A549 treated with AZD9567 at 1 μM for 4 hours (cell line): ENCODE data around the gene ZNF554. TPM values are rescaled to one million over a fixed set of nuclear protein-coding genes. Genes with fewer than 3 reads are reported as not detected.

Experiments used
- total RNA-seq: library from RNA; stranded (reverse); fragments of 200-300 nt; extraction: Qiagen RNA extraction; gene quantifications from 5 replicates; pipeline ENCODE4 v1.2.3, GENCODE V29; 2022; ENCODE audit not compliant: insufficient read depth

ZNF554 gene
- 0.87 to 1.3 TPM (median 1.1 TPM) in 5 replicates for total RNA-seq

DNA sequence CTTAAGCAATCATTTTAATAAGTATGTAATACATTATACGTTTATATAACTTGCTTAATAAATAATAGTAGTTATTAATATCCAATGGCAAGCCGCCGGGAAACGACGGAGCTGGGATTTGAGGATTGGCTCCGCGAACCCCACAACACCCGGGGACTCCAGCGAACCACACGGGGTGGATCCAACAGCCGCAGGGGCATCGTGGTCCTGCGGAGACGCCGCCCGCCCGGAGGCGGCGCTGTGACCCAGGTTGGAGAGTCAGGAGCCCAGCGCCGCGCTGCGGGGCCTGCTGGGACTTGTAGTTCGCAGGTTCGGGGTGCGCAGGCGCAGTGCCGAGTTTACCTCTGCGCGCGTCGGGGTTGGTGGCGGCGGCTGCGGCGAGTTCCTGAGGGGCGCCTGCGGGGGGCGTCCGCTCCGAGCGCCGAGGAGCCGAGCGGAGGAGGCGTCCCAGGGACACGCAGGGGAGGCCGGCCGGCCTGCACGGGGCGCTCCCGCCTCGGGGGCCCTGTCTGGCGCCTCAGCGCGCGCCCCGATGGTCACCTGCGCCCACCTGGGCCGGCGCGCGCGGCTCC lies at the start of gene ZNF554:
TSS of gene ZNF554 (plus strand) at position 329 of the 572 bp plus-strand sequence. CDS start at position 533, 204 bp downstream.

DNA sequence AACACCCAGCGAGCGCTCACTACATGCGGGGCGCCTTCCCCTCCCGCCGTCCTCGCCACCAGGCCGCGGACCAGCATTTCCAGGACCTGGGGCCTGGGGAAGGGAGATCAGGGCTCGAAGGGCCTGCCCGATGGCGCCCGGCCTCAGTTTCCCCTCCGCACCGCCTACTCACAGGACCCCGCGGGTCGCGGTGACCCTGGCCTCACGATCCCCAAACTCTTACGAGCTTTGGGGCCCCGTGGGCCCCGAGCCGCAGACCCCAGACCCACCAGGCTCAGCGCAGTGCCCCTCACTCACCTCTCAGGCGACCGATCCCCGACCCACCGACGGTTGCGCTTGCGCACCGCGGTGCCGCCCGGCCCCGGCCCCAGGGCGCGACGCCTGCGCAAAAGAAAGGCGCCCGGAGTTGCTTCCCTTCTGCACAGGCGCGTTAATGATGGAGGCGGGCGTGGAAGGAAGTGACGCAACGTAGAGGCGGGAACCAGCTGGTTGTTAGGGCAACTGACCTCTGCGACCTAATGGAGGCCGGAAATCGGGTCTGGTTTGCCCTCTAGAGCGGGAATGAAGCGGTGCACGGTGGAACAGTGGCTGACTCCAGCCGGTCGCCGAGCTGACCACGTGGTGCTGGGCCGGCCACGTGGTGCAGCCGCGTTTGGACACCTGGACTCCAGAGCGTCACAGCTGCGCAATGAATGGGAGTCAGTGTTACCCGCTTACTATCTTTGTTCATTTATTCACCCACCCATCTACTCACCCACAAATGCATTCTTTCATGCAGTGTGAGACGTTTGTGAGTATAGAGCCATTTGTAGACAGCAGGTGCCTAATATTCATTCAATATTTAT lies 36.5 kb upstream of the ZNF554 start, which contains the start of gene SGTA:
TSS of gene SGTA (minus strand) at position 338 of the 845 bp plus-strand sequence. CDS start 14,205 bp downstream, outside the sequence.

DNA sequence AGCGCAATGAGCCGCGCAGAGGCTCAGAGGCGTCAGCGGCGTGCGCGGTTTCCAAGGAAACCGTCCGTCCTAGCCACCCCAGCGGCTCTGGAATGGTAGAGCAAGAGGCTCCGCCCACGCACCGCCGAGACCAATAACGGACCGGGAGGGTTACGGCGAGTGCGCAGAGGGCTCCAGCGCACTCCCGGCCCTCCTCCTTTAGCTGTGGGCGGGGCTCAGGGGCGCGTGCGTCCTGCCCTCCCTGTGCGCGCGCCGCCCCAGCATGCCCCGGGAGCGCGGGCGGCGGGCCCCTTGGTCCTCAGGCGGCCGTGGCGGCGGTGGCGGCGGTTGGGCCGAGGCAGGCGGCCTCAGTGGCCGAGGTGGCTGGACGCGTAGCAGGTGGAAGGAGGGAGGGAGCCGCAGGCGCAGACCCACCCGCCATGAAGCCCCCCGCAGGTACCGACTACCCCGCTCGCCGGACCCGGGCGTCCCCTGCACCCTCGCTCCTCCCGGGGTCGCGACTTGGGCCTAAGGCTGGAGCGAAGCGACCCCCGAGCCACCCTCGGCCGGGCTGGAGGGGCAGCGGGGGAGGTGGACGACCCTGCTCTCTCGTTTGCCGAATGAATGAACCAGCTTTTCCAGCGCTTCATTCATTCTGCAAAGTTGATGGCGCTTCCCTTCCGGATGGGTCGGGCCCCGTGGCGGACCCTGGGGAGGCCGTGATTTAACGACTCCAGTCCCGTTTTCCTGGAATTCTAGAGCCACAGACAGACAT lies 34.2 kb upstream of the ZNF554 start, which contains the start of gene THOP1:
TSS of gene THOP1 (plus strand) at position 260 of the 754 bp plus-strand sequence. CDS start at position 420, 160 bp downstream.

DNA sequence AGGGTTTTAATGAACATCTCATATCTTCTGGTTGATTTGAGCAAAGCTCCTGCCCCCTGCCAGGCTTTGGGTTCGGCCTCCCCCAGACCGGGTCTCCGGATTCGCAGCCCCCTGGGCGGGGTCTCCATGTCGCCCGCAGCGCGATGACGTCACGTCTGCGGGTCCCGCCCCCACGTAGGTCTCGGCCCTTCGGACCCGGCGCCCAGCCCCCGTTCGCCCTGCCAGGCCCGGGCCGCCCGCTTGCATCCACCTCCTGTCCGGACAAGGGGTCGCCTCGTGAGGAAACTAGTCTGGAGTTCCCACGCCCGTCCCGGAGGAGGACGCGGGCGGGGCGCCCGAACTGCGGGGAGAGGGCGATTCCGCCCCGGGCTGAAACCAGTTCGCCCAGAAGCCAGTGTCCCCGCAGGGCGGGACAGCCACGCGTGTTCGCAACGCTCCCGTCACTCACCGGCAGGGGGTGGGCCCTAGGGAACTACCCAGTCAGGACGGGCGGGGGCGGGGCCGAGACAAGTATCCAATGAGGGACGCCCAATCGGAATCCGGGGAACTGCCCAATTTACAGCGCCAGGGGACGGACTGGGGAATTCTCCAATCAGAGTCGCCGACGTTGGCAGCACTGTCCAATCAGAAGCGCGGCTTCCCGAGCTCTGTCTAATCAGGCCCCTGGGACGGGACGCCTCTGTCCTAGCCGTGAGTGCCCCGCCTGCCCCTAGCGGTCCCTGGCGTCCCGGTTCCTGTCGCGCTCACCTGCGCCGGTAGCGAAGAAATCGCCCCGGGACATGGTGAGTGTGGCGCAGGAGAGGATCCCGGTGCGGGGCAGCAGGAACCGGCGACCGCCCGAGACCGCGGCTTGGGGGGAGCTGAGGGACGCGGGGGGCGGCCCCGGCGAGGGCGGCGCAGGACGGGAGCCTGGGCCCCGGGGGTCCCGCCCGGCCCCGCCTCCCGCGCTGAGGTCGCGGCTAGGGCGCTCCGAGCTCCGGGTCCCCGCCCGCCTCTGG lies 21.4 kb downstream of the ZNF554 start, which contains the start of gene ZNF555:
TSS of gene ZNF555 (plus strand) at position 682 of the 998 bp plus-strand sequence. CDS start at position 780, 98 bp downstream.

DNA sequence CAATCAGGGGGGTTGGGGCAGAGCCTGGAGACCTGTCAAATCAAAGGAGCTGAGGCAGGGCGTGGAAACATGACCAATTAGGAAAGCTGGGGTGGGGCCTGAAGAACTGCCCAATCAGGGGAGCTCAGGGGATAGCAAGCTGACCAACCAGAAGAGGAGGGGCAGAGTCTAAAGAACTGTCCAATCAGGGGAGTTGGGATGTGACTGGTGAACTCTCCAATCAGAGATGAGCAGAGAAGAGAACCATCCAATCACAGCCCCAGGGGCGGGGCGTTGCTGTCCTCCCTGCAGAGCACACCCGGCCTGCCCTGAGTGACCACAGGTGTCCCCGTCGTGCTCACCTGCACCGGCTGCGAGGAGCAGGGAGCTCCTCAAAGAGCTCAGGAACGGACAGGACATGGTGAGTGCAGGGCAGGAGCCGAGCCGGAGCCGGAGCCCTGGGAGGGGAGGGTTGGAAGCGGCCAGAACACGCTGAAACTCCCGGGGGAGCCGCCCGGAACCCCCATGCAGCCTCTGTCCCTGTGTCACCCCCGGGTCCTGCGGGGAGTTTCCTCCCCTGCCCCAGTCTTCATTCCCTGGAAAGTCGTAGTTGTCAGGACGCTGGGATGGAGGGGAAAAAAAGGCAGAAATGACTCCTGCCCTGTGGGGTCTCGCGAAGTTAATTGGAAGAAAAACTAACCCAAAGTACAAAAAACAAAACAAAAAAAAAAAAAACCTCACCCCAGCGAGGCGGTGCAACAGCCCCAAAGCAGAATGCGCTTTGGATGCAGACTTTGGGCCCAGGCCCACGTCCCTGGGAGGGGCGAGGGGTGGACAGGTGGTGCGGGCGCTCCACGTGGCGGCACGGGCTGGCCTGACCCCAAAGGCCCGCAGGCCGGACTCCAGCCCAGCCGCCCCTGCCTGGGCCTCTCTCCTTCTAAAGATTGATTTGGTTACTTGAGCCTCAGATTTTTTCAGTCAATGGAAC lies 47.6 kb downstream of the ZNF554 start, which contains the start of gene ZNF556:
TSS of gene ZNF556 (plus strand) at position 311 of the 967 bp plus-strand sequence. CDS start at position 398, 87 bp downstream.

Other genes starting within 250 kb of the ZNF554 start
- 0.03 to 0.08 TPM (median 0.05 TPM) in 4 of 5 replicates, not detected in the other for gene GNG7, start 117.2 kb upstream of the ZNF554 start, total RNA-seq
- gene DIRAS1, start 98.5 kb upstream of the ZNF554 start, total RNA-seq: 3.4 to 5.8 TPM (median 4.0 TPM) in 5 replicates
- 27.1 to 33.0 TPM (median 29.3 TPM) in 5 replicates for gene SLC39A3, start 79.9 kb upstream of the ZNF554 start, total RNA-seq
- 68.4 to 76.2 TPM (median 69.3 TPM) in 5 replicates for gene SGTA, start 36.6 kb upstream of the ZNF554 start, total RNA-seq
- gene THOP1, start 34.4 kb upstream of the ZNF554 start, total RNA-seq: 76.4 to 105 TPM (median 98.7 TPM) in 5 replicates
- 1.5 to 2.5 TPM (median 2.4 TPM) in 5 replicates for gene ZNF555, start 21.6 kb downstream of the ZNF554 start, total RNA-seq
- 0.02 to 0.08 TPM (median 0.05 TPM) in 4 of 5 replicates, not detected in the other for gene ZNF556, start 47.5 kb downstream of the ZNF554 start, total RNA-seq
- gene ZNF57, start 81.1 kb downstream of the ZNF554 start, total RNA-seq: 2.6 to 3.1 TPM (median 2.8 TPM) in 5 replicates
- 1.6 to 2.1 TPM (median 1.8 TPM) in 5 replicates for gene ZNF77, start 125.1 kb downstream of the ZNF554 start, total RNA-seq
- gene TLE6, start 157.7 kb downstream of the ZNF554 start, total RNA-seq: 3.9 to 6.0 TPM (median 5.4 TPM) in 4 of 5 replicates, not detected in the other
- 2.5 to 2.9 TPM (median 2.7 TPM) in 5 replicates for gene TLE2, start 209.4 kb downstream of the ZNF554 start, total RNA-seq
- gene TLE5, start 242.6 kb downstream of the ZNF554 start, total RNA-seq: 191 to 242 TPM (median 235 TPM) in 5 replicates